SU-DHL-6 (cell line): ENCODE measurements around the gene HRH2.
"Not testable (repeated sequence)": the region's sequence is repeated elsewhere in the genome, so short reads cannot be mapped to it uniquely, and the experiment has no call there.

Experiments
- H2AFZ ChIP-seq: fragments of 200-600 bp; sonication (generic); 2 replicates; pipeline ENCODE4 v1.6.1; 2014; ENCODE audit warnings: low read depth, mild to moderate bottlenecking, moderate library complexity, mixed read lengths, antibody characterized with exemption, low read length; ENCODE audit not compliant: severe bottlenecking
- H3F3A ChIP-seq: fragments of 200-600 bp; shearing (Covaris generic); 2 replicates; pipeline ENCODE4 v1.6.0; 2016; ENCODE audit warnings: antibody characterized with exemption, mild to moderate bottlenecking; ENCODE audit not compliant: insufficient read depth
- H3K27ac ChIP-seq: fragments of 200-600 bp; sonication (generic); 2 replicates; pipeline ENCODE4 v1.5.1; 2016; ENCODE audit warnings: low read depth, mild to moderate bottlenecking, low read length, moderate library complexity, mixed read lengths
- H3K27me3 ChIP-seq: fragments of 200-600 bp; sonication (generic), shearing (Covaris generic); 2 replicates; pipeline ENCODE4 v1.6.0; 2014; ENCODE audit warnings: mild to moderate bottlenecking, low read length
- H3K36me3 ChIP-seq: fragments of 200-600 bp; sonication (generic); 2 replicates; pipeline ENCODE4 v1.6.1; 2014; ENCODE audit warnings: mild to moderate bottlenecking, low read length, mixed read lengths
- H3K4me2 ChIP-seq: fragments of 300-600, 200-600 bp; shearing (Covaris generic), sonication (generic); 2 replicates; pipeline ENCODE4 v1.6.0; 2014; ENCODE audit warnings: low read length, low read depth, mild to moderate bottlenecking; ENCODE audit not compliant: poor library complexity, severe bottlenecking
- H3K4me3 ChIP-seq: fragments of 200-600 bp; sonication (generic); 2 replicates; pipeline ENCODE4 v1.5.1; 2014; ENCODE audit warnings: antibody characterized with exemption, low read length, mild to moderate bottlenecking, mixed read lengths; ENCODE audit not compliant: insufficient read depth, poor library complexity, severe bottlenecking
- H3K79me2 ChIP-seq: fragments of 200-600 bp; sonication (generic); 2 replicates; pipeline ENCODE4 v1.6.1; 2014; ENCODE audit warnings: mild to moderate bottlenecking, low read length, moderate library complexity; ENCODE audit not compliant: insufficient read depth
- H3K9ac ChIP-seq: fragments of 200-600 bp; sonication (generic); 2 replicates; pipeline ENCODE4 v1.7.0; 2014; ENCODE audit warnings: mild to moderate bottlenecking, low read length
- H3K9me2 ChIP-seq: fragments of 200-600 bp; sonication (generic); replicated peaks from 2 replicates; pipeline ENCODE4 v1.6.1; 2014; ENCODE audit warnings: low read length; ENCODE audit not compliant: insufficient read depth
- H3K9me3 ChIP-seq: fragments of 200-600 bp; sonication (generic); 2 replicates; pipeline ENCODE4 v1.6.1; 2014; ENCODE audit warnings: low read length, mixed read lengths; ENCODE audit not compliant: insufficient read depth
- H4K20me1 ChIP-seq: fragments of 200-600 bp; sonication (generic); 2 replicates; pipeline ENCODE4 v1.6.1; 2014; ENCODE audit warnings: low read depth, mild to moderate bottlenecking, antibody characterized with exemption, low read length, moderate library complexity, mixed read lengths
- CTCF ChIP-seq: fragments of 200-600 bp; sonication (generic); IDR thresholded peaks from one replicate; pipeline ENCODE4 v1.5.1; 2017; ENCODE audit warnings: antibody characterized with exemption, mild to moderate bottlenecking, low read length, moderate library complexity; ENCODE audit not compliant: insufficient read depth, poor library complexity, severe bottlenecking
- EZH2phosphoT487 ChIP-seq: fragments of 200-600 bp; sonication (generic), shearing (Covaris generic); conservative IDR thresholded peaks from 2 replicates; pipeline ENCODE4 v1.6.1; 2018; ENCODE audit warnings: mild to moderate bottlenecking, antibody characterized with exemption, low read length, moderate library complexity, mixed read lengths

The HRH2 gene

GRCh38 chr5:175649967-175650366 is 7.9 kb upstream of the HRH2 start:
- Histone ChIP-seq H3K4me2 (no peak overlapping the region), H3K9ac (no peak overlapping the region), H3F3A (no peaks in the 10 kb centered on the region), H3K36me3 (no peaks in the 10 kb centered on the region), H3K27me3 (no peaks in the 10 kb centered on the region), H3K79me2 (no peaks in the 10 kb centered on the region), H3K9me2 (no peaks in the 10 kb centered on the region), H3K9me3 (no peaks in the 10 kb centered on the region), H2AFZ (no peak overlapping the region), H3K4me3 (no peak overlapping the region), H3K27ac (no peak overlapping the region), H4K20me1 (no peaks in the 10 kb centered on the region)
- TF ChIP-seq CTCF (no peak), EZH2phosphoT487 (no peak)

- not testable (repeated sequence) for H3K79me2 ChIP-seq, H3K4me3 ChIP-seq, H3K9ac ChIP-seq, H3F3A ChIP-seq, H2AFZ ChIP-seq, H4K20me1 ChIP-seq, H3K36me3 ChIP-seq, H3K9me2 ChIP-seq, H3K27me3 ChIP-seq, H3K27ac ChIP-seq, H3K9me3 ChIP-seq, H3K4me2 ChIP-seq
Observed at GRCh38 chr5:175650430-175651205, 7.3 kb upstream of the HRH2 start.

- Histone ChIP-seq H4K20me1 (no peaks in the 10 kb centered on the region), H3K27me3 (no peaks in the 10 kb centered on the region), H3K4me2 (no peak overlapping the region), H3K9me3 (no peaks in the 10 kb centered on the region), H3K79me2 (no peaks in the 10 kb centered on the region), H3F3A (no peaks in the 10 kb centered on the region), H3K4me3 (no peak overlapping the region), H3K27ac (no peak overlapping the region), H3K9ac (no peak overlapping the region), H3K36me3 (no peaks in the 10 kb centered on the region), H2AFZ (no peak overlapping the region), H3K9me2 (no peaks in the 10 kb centered on the region)
- TF ChIP-seq CTCF (no peak), EZH2phosphoT487 (no peak)
Observed at GRCh38 chr5:175652741-175653663, 4.9 kb upstream of the HRH2 start.

GRCh38 chr5:175653763-175654162 is 4.1 kb upstream of the HRH2 start:
- Histone ChIP-seq H4K20me1 (no peaks in the 10 kb centered on the region), H3K79me2 (no peaks in the 10 kb centered on the region), H3K4me3 (no peak overlapping the region), H3K27ac (no peak overlapping the region), H3F3A (no peaks in the 10 kb centered on the region), H3K27me3 (no peaks in the 10 kb centered on the region), H3K4me2 (no peak overlapping the region), H3K9ac (no peak overlapping the region), H3K36me3 (no peaks in the 10 kb centered on the region), H2AFZ (no peak overlapping the region), H3K9me2 (no peaks in the 10 kb centered on the region), H3K9me3 (no peaks in the 10 kb centered on the region)
- TF ChIP-seq CTCF (no peak), EZH2phosphoT487 (no peak)
